Cardiac atrium fibroblast (primary cell): ENCODE data around the gene TRIM41. TPM values are rescaled to one million over a fixed set of nuclear protein-coding genes. Genes with fewer than 3 reads are reported as not detected.

Experiments
- total RNA-seq: library from RNA; depleted of rRNA; stranded (reverse); fragments of >200 nt; gene quantifications from 2 replicates; pipeline ENCODE4 v1.2.3, GENCODE V29; 2015

Gene TRIM41
- total RNA-seq = 8.7 and 9.4 TPM in 2 replicates

DNA sequence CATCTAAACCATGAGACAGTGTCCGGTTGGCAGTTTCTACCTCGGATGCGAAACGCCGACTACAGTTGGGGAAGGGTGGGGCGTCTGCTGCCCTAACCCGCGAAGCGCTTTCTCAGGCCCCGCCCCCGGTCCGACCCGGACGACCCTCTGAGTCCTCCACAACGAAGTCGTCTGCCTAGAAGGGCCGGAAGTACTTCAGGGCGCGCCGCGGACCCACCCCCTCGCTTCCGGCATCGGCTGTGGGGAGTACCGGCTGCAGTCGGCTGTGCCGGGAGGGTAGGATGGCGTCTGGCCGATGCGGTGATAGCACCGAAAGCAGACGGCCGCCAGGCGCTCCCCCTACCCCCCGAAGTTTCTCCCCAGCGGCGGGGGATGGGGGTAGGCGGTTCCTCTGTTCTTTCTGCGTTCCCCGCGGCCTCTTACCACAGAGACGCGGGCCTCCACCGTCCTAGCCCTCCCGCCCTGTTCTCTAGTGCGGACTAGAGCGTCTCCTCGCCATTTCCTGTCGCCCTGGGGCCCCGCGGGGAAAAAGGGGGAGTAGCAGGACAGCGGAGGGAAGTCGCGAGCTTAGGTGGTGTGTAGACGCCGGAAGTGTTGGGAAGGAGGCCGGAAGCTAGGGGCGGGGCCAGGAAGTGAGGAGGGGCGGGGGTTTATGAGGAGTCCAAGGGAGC lies at the start of gene TRIM41:
Gene TRIM41, plus strand, starts transcription at position 224 of the 671 bp plus-strand sequence. CDS start 719 bp downstream, outside the sequence.

DNA sequence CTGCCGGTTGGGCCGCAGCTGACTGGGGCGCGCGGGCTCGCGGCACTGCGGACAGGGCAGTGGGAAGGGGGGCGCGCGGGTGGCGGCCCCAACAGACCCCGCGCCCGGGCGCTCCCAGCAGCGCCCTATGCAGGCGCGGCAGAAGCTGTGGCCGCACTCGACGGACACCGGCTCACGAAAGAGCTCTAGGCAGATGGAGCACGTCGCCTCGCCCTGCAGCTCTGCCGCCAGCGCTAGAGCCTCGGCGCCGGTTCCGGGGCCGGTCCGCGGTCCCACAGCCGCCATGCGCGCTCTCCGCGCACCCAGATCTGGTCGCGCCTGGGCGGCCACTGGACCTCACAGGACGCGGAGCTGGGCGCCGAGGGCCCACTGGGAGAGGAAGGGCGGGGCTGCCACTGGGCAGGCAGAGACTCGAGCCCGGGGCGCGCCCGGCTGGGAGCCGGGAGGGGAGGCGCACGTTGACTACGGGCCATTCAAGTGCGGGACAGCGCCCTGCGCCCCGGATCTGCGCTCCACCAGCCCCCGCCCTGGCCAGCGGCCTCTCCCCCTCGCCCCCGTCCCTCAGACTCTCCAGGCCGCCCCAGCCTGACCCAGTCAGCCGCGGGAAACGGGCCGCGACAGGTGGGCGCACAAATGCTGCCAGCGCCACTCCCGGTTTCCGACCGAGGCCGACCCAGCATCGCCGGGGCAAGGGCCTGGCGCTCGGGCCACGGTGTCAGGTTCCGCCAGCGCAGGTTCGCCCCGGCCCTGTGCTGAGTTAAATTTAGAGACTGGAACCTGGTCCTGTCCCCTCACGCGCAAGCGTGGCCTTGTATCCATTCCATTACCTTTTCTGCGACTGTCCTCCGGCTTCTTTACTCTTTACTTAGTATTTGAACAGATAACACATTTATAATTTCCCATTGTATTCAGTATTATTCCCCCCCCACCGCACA lies 18.0 kb upstream of the TRIM41 start, which contains the start of gene TRIM7:
Gene TRIM7, minus strand, starts transcription at position 371 of the 935 bp plus-strand sequence. Its CDS starts 86 bp downstream, at position 285.

DNA sequence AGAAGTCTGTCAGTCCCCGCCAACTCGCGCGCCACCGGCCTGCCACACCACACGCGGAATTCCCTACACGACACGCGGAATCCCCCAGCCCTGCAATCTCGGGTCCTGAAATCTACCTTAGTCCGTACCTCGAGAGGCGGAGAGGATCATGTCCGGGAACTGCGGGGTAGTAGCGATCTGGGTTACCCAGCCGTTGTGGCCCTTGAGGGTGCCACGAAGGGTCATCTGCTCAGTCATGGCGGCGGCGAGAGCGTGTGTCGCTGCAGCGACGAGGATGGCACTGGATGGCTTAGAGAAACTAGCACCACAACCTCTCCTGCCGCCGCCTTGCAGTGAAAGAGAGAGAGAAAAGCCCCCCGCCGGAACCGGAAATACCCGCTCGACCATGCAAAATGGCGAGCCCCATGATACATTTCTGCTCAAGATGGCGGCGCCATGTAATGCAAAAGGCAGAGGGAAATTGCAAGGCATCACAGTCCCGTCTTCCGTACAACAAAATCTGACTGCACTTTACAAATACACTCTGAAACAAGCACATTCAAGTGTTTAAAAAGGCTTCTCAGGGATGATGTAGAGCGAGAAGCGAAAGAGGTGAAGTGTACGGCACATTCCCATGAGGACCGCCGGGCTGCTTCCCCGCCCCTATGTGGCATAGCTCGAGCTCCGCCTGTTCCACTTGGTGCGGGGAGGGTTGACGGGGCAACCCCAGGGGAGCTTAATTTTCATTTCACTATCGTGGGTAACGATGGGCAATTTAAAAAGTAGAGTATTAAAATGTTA lies 20.7 kb downstream of the TRIM41 start, which contains the start of gene RACK1:
Gene RACK1, minus strand, starts transcription at position 343 of the 780 bp plus-strand sequence. Its CDS starts 106 bp downstream, at position 237.

DNA sequence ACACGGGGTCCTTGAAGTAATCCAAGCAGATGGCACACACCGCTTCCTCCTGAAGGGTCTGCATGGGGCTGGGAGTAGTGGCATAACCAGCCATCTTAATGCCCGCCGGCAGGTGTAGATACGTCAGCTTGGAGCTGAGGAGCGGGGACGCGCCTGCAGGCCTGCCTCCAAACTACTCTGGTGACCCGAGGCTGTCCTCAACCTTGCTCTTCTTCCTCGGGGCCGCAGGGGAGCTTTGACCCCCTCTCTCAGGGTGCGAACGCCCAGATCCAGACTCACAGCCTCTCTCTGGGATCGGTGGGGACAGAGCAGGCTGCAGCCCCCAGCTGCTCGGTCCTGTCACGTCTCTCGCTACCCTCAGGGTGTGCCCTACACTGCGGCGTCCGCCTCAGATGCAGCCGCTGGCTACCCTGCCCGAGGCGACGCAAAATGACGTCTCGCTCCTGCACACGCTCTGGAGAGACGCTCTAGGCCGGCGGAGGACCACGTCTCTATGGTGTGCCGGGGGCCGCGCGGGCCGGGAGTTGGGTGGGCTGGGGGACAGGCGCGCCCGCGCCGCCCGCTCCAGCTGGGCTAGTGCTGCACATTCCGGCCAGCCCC lies 37.7 kb downstream of the TRIM41 start, which contains the start of gene TRIM52:
Gene TRIM52, minus strand, starts transcription at position 424 of the 600 bp plus-strand sequence. Its CDS starts 330 bp downstream, at position 94.

Other genes starting within 250 kb of the TRIM41 start
- not detected in 2 replicates for gene BTNL3, start 234.4 kb upstream of the TRIM41 start, total RNA-seq
- gene BTNL9, start 183.0 kb upstream of the TRIM41 start, total RNA-seq = not detected in 2 replicates
- not detected in 2 replicates for gene OR2V1, start 92.1 kb upstream of the TRIM41 start, total RNA-seq
- gene OR2V2, start 75.7 kb upstream of the TRIM41 start, total RNA-seq = not detected in 2 replicates
- 2.5 and 4.9 TPM in 2 replicates for gene TRIM7, start 18.1 kb upstream of the TRIM41 start, total RNA-seq
- gene RACK1, start 20.6 kb downstream of the TRIM41 start, total RNA-seq = 3,112 and 3,404 TPM in 2 replicates
- 4.2 and 12.6 TPM in 2 replicates for gene TRIM52, start 37.9 kb downstream of the TRIM41 start, total RNA-seq
- not detected in 2 replicates for gene OR4F3, start 144.0 kb downstream of the TRIM41 start, total RNA-seq